Left ventricle myocardium superior (tissue), 1 donor: ENCODE data around the gene SLIT1. TPM values are rescaled to one million over a fixed set of nuclear protein-coding genes. Genes with fewer than 3 reads are reported as not detected.

Experiments used
- ATAC-seq: fragments of 200-7000 bp; cut with Tn5 transposase; one replicate; pipeline ENCODE4 v1.9.1; 2020; ENCODE audit warnings: mild to moderate bottlenecking, moderate library complexity
- DNase-seq: peaks from one replicate; pipeline ENCODE4 v3.0.0-alpha.2; 2020
- intact Hi-C: fragments of 100-400 bp; cut with micrococcal nuclease; formaldehyde crosslinking; loops from one replicate; pipeline ENCODE4 v1.11.0; 2022
- total RNA-seq: library from RNA; stranded (reverse); fragmentation: NEBNext Ultra II Directional; extraction: Animal tissue kit (Norgen Biotek cat#: 25700); gene quantifications from one replicate; pipeline ENCODE4 v1.2.1, GENCODE V29; 2021
- donor health status: DM: no; HTN: yes; CAD: no; lungs with severe emphysema.

The SLIT1 gene
- total RNA-seq, 1 donor from 2014 or later: 0.17 TPM

DNA sequence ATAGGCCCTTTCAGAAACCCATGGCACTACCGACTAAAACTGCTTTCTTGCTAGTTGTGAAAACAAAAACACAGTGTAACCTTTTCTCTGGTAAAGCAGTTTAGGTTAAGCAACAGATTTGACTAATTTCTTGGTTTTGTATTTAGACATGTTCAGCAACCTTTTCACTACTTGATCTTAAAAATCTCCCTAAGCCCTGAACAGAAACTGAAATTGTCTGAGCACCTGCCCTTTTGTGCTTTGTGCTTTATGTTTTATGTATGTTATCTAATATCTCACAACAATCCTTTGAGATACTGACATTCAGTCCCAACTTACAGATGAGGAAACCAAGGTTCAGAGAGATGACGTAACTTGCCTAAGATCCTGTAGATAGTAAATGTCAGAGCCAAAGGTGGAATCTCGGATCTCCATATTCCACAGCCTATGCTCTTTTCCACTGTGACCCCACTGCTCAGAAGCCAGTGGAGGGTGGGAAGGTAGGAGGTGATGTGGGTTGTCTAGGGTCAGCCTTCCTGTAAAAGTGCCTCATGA is 207.1 kb downstream of the SLIT1 start:
- DNase-seq: no peak
- intact Hi-C loops: no loop called here
- no peak for ATAC-seq

DNA sequence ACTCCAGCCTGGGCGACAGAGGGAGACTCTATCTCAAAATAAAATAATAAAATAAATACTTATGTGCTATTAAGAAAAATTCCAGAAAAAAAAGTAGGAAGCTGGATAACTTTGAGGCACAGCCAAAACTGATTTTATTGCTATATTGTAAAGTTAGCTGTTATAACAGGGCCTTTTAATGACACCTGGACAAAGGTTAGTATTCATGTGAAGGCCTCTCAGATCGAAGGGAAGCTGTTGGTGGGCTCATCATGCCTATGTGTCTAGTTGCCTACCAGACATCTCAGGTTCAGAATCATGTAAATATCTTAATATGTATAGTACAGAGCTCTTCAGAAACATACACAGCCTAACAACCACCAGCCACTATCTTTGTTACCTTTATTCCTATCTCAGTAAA is 210.6 kb downstream of the SLIT1 start:
- intact Hi-C loops: no loop called here
- DNase-seq (no peak), ATAC-seq (no peak)

DNA sequence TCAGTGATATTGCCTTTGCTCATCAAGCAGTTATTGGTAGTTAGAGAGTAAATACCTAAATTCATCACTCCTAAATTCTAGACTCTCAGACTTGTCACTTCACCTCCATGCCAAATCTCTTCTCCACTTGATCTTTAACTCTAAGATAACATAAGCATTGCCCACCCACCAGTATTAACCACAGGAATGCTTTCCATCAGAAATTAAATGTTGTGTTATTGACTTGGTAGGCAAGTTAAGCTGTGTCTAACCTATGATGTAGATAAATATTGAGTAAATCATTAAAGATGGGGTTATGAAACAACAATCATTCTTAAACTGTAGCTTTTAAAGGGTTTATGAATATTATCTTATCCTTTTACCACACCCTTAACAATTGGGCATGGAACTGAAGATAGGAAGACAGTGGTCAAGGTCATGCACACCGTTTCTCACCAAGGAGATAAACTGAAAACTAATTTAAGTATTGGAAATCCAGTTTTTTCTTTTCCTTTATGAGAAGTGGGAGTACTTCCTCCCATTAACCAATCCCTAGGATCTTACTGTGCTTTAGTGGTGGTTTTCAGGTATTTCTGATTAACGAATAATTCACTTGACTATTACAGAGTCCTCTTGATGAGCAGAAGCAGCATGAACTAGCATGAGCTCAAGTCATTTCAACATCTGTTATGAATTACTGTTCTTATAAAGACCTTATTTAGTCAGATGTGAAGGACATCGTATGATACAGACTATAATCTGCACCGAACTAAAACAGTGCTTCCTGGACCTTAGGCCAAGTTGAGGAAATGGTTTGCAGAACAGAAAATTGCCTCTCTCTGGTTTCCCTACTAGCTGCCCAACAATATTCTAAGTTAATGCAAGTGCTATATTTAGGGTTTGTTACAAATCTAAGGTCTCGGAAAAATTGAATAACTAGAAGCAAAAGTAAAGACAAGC is 211.7 kb downstream of the SLIT1 start:
- intact Hi-C loops: no loop called here
- DNase-seq (no peak), ATAC-seq (no peak)

DNA sequence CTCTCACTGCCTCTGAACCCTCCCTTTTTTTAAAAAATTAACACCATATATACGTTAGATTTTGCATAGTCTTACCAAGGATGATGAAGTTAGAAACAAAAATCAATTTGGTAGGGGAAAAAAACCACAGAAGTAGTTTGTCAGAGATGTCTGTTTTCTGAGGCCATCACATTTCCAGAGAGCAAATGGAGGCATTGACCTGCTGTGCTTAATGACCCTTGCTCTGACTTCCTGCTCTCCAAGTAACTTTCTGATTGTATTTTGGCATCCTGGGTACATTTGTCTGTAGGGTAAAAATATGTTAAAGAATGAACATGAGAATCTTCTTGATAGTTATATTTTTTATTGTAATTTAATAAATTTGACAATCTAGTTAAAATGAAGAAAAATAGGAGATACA is 213.5 kb downstream of the SLIT1 start:
- no peak for ATAC-seq
- DNase-seq: no peak
- intact Hi-C loops: no loop called here

DNA sequence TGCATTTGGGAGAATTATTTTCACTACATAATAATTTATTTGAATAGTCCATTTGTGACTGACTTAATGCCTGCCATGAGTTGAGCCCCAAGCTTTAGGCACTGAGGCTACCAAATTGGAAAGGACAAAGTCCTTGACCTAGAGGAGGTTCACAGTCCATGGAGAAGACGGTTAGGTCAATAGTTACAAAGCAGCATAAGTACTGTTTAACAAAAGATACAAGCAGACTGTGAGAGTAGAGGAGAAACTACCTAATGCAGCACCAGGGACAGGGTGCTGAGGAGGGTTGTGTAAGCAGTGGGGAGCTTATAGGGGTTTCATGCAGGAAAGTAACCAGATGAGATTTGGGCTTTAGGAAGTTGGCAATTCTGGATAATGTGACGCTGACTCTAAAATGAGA is 214.4 kb downstream of the SLIT1 start:
- DNase-seq (no peak), ATAC-seq (no peak)
- intact Hi-C loops: no loop called here

DNA sequence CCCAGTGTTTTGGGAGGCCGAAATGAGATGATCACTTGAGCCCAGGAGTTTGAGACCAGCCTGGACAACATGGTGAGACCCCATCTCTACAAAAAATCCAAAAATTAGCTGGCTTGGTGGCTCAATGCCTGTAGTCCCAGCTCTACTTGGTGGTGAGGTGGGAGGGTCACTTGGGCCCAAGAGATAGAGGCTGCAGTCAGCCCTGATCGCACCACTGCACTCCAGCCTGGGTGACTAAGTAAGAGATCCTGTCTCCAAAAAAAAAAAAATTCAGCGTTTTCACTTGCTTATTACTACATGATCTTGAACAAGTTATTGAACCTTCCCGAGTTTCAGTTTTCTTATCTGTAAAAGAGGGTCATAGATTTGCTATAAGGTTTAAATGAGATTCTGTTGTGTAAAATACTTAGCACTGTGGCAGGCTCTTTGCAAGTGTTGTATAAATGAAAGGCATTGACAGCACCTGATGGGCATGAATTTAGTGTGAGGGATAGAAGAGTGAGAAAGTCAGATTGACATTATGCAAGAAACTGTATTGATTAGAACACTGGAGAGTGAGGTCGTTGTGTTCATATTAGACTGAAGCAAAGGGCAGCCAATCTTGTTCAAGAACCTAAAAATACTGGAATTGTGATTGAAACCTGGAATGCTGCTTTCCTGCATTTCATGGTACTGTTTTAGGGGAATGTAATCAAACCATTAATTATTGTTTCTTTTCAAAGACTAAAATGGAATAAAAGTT is 216.9 kb downstream of the SLIT1 start:
- no peak for DNase-seq
- intact Hi-C loops: no loop called here
- no peak for ATAC-seq

DNA sequence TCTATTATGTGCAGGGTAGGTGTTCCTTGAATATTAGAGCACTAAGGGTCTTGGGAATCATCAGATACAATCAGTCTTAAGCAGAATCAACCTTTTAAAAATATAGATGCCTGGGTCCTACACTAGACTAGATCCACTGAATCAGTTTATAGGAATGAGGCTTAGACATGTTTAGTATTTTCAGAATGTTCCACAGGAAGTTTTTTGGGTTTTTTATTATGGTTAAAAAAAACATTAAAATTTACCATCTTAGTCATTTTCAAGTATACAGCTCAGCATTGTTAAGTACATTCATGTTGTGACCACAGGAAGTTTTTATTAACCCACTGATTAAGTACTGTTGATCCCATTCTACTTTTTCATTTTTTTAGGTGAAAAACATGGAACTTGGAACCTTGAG is 217.9 kb downstream of the SLIT1 start:
- intact Hi-C loops: no loop called here
- no peak for DNase-seq
- ATAC-seq: no peak

DNA sequence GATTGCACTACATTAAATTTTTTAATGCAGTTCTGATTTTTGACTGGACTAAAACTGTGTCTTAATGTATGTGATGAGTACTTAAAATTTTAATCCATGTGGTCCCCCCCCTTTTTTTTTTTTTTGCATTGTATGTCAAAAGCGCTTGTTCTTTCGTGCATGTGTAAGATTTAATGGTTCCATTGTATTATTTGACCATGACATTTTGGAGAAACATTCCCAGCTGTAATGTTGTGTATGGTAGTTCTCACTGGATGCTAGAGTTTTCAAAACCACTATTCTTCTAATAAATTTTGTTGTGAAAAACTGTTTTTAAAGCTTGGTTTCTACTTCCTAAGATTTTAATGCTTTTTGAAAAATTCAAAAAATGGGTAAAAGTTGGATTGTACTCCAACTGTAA is 221.6 kb downstream of the SLIT1 start:
- ATAC-seq (no peak), DNase-seq (no peak)
- intact Hi-C loops: no loop called here

DNA sequence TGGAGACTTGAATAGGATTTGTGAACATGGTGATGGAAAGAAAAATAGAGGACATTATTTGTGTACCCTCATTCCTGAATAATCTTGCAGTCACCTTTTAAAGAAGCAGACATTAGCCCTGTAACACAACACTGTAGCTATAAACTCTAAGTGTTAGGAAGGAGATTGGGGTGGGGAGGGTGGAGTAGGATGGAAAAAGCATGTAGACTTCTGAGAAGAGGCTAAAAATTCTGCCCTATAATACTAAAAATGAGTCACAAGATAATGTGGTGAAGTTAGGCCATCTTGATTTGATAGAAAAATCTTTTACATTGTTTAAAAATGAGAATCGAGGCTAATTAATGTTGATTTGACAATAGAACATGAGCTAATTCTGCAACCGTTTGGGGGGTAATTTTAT is 224.9 kb downstream of the SLIT1 start:
- intact Hi-C loops: no loop called here
- no peak for ATAC-seq
- no peak for DNase-seq

DNA sequence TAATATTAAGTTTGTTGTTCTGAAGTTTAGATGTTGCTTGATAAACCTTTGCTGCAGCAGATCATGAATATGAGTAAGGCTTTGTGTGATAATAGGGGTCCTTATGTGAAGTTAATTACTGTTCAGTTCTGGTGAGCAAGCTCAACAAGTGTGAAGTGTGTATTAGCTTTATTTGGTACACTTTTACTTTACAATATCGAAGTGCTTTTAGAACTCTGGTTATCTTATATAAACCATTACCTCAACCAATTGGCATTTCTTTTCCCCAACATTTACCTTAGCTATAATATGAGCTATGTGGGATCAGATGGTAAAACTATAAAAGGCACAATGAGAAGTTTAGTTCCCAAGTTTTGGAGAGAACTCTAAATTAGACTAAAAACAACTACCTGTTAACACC is 226.0 kb downstream of the SLIT1 start:
- DNase-seq (no peak), ATAC-seq (no peak)
- intact Hi-C loops: no loop called here

DNA sequence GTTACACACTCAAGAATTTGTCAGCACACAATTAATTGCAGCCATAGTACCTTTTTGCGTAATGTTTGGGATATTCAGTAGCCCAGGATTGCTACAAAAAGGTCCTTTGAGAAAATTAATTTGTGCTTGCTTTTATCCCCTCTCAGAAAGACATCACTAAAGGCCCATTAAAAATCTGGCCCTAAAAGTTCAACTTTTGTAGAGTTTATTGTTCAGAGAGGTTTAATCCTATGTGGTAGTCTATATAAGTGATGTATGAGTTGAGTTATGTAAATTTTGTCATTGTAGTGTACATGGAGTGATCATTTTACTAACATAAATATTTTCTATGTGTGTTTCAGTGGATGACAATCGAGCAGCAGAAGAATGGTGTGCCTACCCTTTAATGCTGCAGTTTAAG is 227.7 kb downstream of the SLIT1 start:
- DNase-seq: no peak
- intact Hi-C loops: no loop called here

DNA sequence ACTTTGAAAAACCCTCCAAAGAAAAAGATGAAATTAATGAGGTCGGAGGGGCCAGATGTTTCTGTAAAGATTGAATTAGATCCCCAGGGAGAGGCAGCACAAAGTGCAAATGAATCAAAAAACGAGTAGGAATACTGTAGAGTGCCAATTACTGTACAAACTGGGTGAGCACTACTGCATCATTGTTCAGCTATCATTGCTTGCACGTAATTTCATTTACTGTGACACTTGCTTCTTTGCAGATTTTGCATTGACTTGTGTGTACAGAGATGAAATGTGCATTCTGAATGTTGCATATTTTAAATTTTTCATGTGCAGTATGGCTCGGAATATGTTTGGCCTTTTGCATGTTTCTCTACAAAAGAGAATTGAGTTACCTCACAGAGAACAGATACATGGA is 230.0 kb downstream of the SLIT1 start:
- intact Hi-C loops: no loop called here
- no peak for DNase-seq
- no peak for ATAC-seq

More for the DNA sequence above, 227.7 kb downstream of the SLIT1 start:
- no peak for ATAC-seq

DNA sequence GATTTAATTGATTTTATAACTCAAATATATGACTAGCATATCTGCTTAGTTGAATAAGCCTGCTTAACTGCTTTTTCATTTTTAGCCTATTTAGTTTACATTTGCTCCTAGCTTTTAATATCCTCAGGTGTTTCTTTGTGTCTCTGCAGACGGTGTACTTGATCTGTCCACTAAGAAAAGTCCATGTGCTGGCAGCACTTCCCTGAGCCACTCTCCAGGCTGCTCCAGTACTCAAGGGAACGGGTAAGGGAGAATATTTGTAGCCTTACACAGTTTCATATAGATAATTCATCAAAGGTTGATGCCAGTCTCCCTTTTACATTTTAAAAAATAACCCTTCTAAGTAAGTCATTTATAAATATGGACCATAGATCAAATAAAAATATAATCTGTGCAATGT is 233.8 kb downstream of the SLIT1 start:
- intact Hi-C loops: no loop called here
- DNase-seq (no peak), ATAC-seq (peak; percentile 44)

DNA sequence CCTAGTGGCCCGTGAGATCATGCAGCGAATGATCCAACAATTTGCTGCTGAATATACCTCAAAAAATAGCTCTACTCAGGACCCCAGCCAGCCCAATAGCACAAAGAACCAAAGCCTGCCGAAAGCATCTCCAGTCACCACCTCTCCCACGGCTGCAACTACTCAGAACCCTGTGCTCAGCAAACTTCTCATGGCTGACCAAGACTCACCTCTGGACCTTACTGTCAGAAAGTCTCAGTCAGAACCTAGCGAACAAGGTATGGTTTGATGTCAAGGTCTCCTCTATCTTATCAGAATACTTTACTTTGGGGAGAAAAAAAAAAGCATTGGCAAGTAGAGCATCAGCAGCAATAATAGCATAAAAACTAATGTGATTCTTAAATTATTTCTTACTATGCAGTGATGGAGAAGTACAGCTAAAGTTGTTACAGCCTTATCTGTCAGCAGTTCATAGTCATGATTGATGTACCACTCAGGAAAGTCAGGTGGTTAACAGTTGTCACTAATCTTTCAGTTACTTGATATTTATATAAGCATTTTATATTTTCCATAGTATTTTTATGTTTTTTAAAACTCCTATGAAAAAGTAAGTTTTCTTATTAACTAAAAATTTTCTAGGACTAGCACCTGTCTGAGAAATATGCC is 236.6 kb downstream of the SLIT1 start:
- intact Hi-C loops: no loop called here
- DNase-seq: no peak
- ATAC-seq: no peak

Other genes with a start within 250 kb of the SLIT1 start
- gene ARHGAP19, start 106.7 kb upstream of the SLIT1 start, total RNA-seq: 3.3 TPM
- 6.8 TPM for gene FRAT1, start 133.3 kb upstream of the SLIT1 start, total RNA-seq
- 9.0 TPM for gene FRAT2, start 148.8 kb upstream of the SLIT1 start, total RNA-seq
- 11.6 TPM for gene RRP12, start 215.4 kb upstream of the SLIT1 start, total RNA-seq
- 234 TPM for gene PGAM1, start 240.2 kb upstream of the SLIT1 start, total RNA-seq